Gastroesophageal sphincter (tissue), 4 donors: Measurements from ENCODE around the gene DOCK2. TPM values are rescaled to one million over a fixed set of nuclear protein-coding genes. Genes with fewer than 3 reads are reported as not detected.

Experiments used
- ATAC-seq: fragments of 150-250 bp; one replicate; pipeline ENCODE4 v1.9.1; 2016; ENCODE audit warnings: mild to moderate bottlenecking, moderate library complexity
- H3K27ac ChIP-seq, 4 donors: fragments of 200-600 bp; sonication (generic) in 3 of 4; 1 replicate in 3 of 4; 2 replicates in 1 of 4; pipeline ENCODE4 v1.5.1; 2016 to 2019
- H3K27me3 ChIP-seq: fragments of 200-600 bp; sonication (generic); one replicate; pipeline ENCODE4 v1.5.1; 2019
- H3K36me3 ChIP-seq, 2 donors: fragments of 200-600 bp; sonication (generic); one replicate each; pipeline ENCODE4 v1.5.1; 2019; ENCODE audit warnings: control low read depth in 1 of 2
- H3K4me1 ChIP-seq, 3 donors: fragments of 200-600 bp; sonication (generic); 1 replicate in 2 of 3; 2 replicates in 1 of 3; pipeline ENCODE4 v1.5.1; 2016 to 2019; ENCODE audit warnings: control low read depth in 2 of 3
- H3K4me3 ChIP-seq, 2 donors: fragments of 200-600 bp; sonication (generic); one replicate each; pipeline ENCODE4 v1.5.1; 2019; ENCODE audit warnings: mild to moderate bottlenecking in 1 of 2, moderate library complexity in 1 of 2
- H3K9me3 ChIP-seq, 3 donors: fragments of 200-600 bp; sonication (generic); one replicate each; pipeline ENCODE4 v1.5.1; 2017 to 2019; ENCODE audit warnings: control low read depth in 2 of 3
- EP300 ChIP-seq: sonication (generic); formaldehyde crosslinking; IDR thresholded peaks from one replicate; pipeline ENCODE4 v1.6.1; 2017; ENCODE audit warnings: antibody characterized with exemption, mild to moderate bottlenecking
- POLR2A ChIP-seq, 2 donors: fragments of 450-650 bp; IDR thresholded peaks; one replicate each; pipeline ENCODE4 v1.6.1; 2017; ENCODE audit warnings: antibody characterized with exemption in 2 of 2, mild to moderate bottlenecking in 2 of 2, moderate library complexity in 1 of 2
- POLR2AphosphoS5 ChIP-seq: sonication (generic); formaldehyde crosslinking; IDR thresholded peaks from one replicate; pipeline ENCODE4 v1.6.1; 2017; ENCODE audit warnings: antibody characterized with exemption
- WGBS, 2 donors: methylation state at CpG; one replicate each; pipeline ENCODE4 v1.1.5; 2018; ENCODE audit warnings: low coverage in 1 of 2; 5-methylcytosine and 5-hydroxymethylcytosine counted together
- total RNA-seq, 4 donors: library from RNA; depleted of rRNA; stranded (reverse); fragments of >200 nt; gene quantifications; one replicate each; pipeline ENCODE4 v1.1.0, GENCODE V29; 2016
- TF ChIP-seq, protein P1 (sequence below), 4 experiments: fragments of 200-600 bp in 2 of 4; fragments of 450-650 bp in 2 of 4; sonication (generic) in 1 of 4; IDR thresholded peaks; one replicate each; pipeline ENCODE4 v1.5.1; 2017 to 2019; ENCODE audit warnings: antibody characterized with exemption in 4 of 4, mild to moderate bottlenecking in 2 of 4, moderate library complexity in 2 of 4

The DOCK2 gene
- total RNA-seq, 4 donors from 2014 or later = 9.3 to 20.6 (median 11.8) TPM

- Histone ChIP-seq H3K27ac (no peak overlapping the region), H3K36me3 (no peaks in the 10 kb centered on the region), H3K27me3 (peaks cover 5% of the 10 kb centered on the region), H3K4me1 (no peaks in the 10 kb centered on the region), H3K9me3 (no peaks in the 10 kb centered on the region), H3K4me3 (no peak overlapping the region)
- ATAC-seq = no peak
- 57 to 63% methylated on average over 3 of the region's 4 CpGs for WGBS, 2 donors
- TF ChIP-seq EP300 (no peak), POLR2A (IDR thresholded peaks at IDR 0.05) (no peak), POLR2AphosphoS5 (no peak)
- TF ChIP-seq, protein P1, sequence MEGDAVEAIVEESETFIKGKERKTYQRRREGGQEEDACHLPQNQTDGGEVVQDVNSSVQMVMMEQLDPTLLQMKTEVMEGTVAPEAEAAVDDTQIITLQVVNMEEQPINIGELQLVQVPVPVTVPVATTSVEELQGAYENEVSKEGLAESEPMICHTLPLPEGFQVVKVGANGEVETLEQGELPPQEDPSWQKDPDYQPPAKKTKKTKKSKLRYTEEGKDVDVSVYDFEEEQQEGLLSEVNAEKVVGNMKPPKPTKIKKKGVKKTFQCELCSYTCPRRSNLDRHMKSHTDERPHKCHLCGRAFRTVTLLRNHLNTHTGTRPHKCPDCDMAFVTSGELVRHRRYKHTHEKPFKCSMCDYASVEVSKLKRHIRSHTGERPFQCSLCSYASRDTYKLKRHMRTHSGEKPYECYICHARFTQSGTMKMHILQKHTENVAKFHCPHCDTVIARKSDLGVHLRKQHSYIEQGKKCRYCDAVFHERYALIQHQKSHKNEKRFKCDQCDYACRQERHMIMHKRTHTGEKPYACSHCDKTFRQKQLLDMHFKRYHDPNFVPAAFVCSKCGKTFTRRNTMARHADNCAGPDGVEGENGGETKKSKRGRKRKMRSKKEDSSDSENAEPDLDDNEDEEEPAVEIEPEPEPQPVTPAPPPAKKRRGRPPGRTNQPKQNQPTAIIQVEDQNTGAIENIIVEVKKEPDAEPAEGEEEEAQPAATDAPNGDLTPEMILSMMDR (IDR thresholded peaks at IDR 0.05) = no peak
These were observed 31.7 kb downstream of the DOCK2 start for GRCh38 chr5:169668732-169669131.

DNA sequence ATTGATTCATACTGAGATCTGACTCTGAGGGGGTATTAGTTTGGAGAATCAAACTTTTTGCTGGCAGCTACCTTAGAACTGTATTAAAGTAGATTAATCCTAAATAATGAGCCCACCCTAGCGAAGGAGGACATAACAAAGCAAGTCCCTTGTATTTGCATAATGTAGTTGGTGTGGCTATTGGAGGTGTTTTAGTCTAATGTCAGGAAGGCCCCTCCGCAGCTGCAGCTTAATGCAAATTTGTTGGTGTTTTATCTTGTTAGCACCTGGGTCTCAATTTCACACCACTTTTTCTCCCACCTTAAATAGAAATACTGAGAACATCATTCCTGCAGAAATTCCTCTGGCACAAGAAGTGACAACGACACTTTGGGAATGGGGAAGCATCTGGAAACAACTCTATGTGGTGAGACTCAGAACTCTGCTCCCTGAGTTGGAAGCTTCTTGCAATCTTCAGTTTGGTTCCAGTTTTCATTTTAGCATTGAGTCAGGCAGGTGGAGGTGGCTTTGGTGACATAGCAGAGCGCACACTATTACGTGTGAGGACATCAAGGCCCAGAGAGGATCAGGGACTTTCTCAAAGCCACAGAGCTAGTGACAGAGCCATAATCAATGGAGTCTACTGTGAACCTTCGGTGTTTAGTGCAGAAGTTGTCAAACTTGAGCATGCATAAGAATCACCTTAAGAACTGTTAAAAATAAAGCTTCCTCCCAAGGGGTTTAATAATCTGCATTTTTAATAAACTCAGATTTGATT is 33.9 kb downstream of the DOCK2 start:
- ATAC-seq = no peak
- H3K27ac ChIP-seq = no peak overlapping the region
- no peak overlapping the region for H3K4me3 ChIP-seq
- TF ChIP-seq EP300 = no peak
- TF ChIP-seq POLR2A (IDR thresholded peaks at IDR 0.05) = no peak
- peaks cover 5% of the 10 kb centered on the region for H3K27me3 ChIP-seq
- 58 to 84% methylated on average over 5 of the region's 6 CpGs for WGBS, 2 donors
- no peaks in the 10 kb centered on the region for H3K9me3 ChIP-seq
- no peaks in the 10 kb centered on the region for H3K36me3 ChIP-seq
- H3K4me1 ChIP-seq = no peaks in the 10 kb centered on the region

GRCh38 chr5:169682026-169682425 is 45.0 kb downstream of the DOCK2 start:
- Histone ChIP-seq H3K4me1 (no peaks in the 10 kb centered on the region), H3K27ac (no peak overlapping the region), H3K9me3 (no peaks in the 10 kb centered on the region), H3K36me3 (no peaks in the 10 kb centered on the region), H3K27me3 (peaks cover 4% of the 10 kb centered on the region), H3K4me3 (no peak overlapping the region)
- 74 to 100% methylated on average over 2 of the region's 2 CpGs for WGBS, 2 donors
- ATAC-seq = no peak
- TF ChIP-seq POLR2A (IDR thresholded peaks at IDR 0.05) (no peak), POLR2AphosphoS5 (no peak)

GRCh38 chr5:169686137-169686536 is 49.1 kb downstream of the DOCK2 start:
- 59% methylated on average over 2 of the region's 5 CpGs; no CpG with 5 or more reads in 1 of the 2 donors for WGBS, 2 donors
- Histone ChIP-seq H3K4me1 (no peaks in the 10 kb centered on the region), H3K4me3 (no peak overlapping the region), H3K9me3 (no peaks in the 10 kb centered on the region), H3K27me3 (peaks cover 4% of the 10 kb centered on the region), H3K27ac (no peak overlapping the region), H3K36me3 (no peaks in the 10 kb centered on the region)
- TF ChIP-seq EP300 = no peak
- TF ChIP-seq, protein P1 (IDR thresholded peaks at IDR 0.05) = no peak
- no peak for ATAC-seq

- no peaks in the 10 kb centered on the region for H3K4me1 ChIP-seq
- no peak for ATAC-seq
- no peak overlapping the region for H3K4me3 ChIP-seq
- 42 to 60% methylated on average over 3 of the region's 3 CpGs for WGBS, 2 donors
- no peak overlapping the region for H3K27ac ChIP-seq
- no peaks in the 10 kb centered on the region for H3K9me3 ChIP-seq
- TF ChIP-seq, protein P1 (IDR thresholded peaks at IDR 0.05) = no peak
- no peaks in the 10 kb centered on the region for H3K36me3 ChIP-seq
- peaks cover 4% of the 10 kb centered on the region for H3K27me3 ChIP-seq
These were observed 51.0 kb downstream of the DOCK2 start for GRCh38 chr5:169688106-169688505.

DNA sequence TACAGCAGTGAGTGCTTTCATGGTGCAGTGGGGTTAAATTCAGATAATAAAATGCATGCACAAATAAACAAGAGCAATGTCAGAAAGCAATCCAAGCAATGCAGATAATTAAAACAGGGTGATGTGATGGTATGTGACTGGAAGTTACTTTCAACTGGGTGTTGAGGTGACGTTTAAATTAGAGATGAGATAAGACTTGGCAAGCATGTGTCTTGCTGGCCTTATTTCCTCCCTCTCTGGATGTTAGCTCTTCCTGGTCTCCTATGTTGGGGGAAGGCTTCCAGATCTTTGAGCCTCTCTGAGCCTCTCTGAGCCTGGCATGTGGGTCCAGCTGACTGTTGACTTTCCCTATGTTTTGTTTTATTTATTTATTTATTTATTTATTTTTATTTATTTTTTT is 54.4 kb downstream of the DOCK2 start:
- H3K27me3 ChIP-seq = peaks cover 8% of the 10 kb centered on the region
- no peak overlapping the region for H3K27ac ChIP-seq
- H3K9me3 ChIP-seq = no peaks in the 10 kb centered on the region
- H3K4me1 ChIP-seq = no peaks in the 10 kb centered on the region
- no peaks in the 10 kb centered on the region for H3K36me3 ChIP-seq
- ATAC-seq = no peak
- TF ChIP-seq POLR2AphosphoS5 = no peak
- TF ChIP-seq, protein P1 (IDR thresholded peaks at IDR 0.05) = no peak
- no peak for TF ChIP-seq EP300
- no peak for TF ChIP-seq POLR2A (IDR thresholded peaks at IDR 0.05)
- H3K4me3 ChIP-seq = no peak overlapping the region
- 17 to 50% methylated on average over 1 of the region's 1 CpG for WGBS, 2 donors
